GM21717 (cell line): ENCODE data around the gene TASOR2.

Experiments used
- ATAC-seq: cut with Tn5 transposase; IDR thresholded peaks from one replicate; pipeline ENCODE4 v1.9.1; 2021; ENCODE audit warnings: mild to moderate bottlenecking, moderate library complexity; ENCODE audit not compliant: unreplicated experiment

The TASOR2 gene, protein sequence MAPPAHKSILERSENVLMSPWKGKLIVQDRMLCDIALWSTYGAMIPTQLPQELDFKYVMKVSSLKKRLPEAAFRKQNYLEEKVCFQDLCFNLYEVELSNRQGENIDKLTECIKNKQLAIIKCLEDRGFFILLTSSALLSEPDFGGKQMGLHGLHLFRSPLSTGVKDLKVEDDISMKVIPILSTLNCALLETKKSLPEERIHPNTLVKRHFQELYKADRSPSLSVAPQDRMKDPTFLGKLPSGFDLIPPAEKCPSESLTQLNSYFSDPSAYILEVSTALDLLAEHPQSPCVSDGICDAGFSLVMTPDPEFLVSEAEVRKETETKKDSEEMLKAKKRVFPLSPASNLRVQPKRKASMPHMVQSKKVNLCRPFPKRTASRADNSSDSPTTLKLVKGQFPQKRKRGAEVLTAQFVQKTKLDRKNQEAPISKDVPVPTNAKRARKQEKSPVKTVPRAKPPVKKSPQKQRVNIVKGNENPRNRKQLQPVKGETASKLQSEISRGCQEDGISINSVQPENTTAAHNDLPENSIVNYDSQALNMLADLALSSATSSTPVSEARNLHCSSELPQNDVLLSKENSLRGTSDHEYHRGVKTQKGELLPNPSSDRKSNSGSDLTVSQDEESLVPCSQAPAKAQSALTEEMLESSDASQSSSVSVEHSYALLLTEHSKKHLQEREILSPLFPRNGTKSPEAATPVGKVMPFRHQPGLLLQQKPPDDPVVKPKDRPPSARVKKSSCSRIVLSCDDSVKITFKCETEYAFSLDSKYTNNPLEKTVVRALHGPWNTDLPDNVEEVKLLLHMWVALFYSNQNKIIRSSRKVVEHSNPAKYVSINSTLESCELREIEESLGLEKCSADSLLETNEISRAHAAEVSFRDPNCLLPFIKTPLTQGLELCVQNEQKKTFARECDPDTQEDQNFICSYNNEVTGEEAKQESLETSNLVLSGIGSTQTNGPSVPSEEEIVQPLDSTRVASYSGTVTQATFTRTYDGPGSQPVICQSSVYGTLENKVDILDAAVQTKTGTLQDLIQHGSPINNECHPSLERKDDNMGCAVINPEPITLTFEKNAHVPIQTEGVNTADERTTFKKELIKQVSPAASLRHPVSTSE (N-terminal part only)

DNA sequence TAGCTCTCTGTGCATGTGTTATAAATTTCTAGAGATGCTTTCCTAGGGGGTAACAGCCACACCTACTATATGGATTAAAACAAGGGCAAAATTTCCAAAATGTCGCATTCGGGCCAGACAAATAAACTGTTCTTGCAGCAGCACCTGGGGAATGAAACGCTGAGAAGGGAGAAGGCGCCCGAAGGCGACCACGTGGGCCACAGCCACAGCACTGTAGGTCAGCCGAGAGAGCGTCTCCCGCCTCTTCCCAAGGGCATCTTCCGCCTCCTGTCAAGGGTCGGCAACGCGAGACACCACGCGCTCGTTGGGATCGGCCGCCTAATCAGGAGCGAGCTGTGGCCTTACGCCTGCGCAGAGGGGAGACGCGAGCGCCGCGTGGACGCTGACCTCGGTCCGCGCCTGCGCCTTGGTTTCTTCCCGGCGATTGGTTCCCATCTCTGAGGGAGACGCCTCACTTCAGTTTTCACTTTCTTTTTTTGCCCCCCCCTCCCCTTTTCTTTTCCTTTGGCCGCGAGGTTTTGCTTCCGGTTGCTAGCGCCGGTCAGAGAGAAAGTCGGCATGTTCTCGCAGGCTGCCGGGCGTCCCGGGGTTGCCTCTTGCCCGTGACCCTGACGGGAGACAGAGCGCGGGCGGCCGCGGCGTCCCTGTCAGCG lies at the start of gene TASOR2:
TASOR2 (plus strand) TSS at position 521 of the 653 bp plus-strand sequence. CDS start 35,805 bp downstream, outside the sequence.
- peak; percentile 59 for ATAC-seq

DNA sequence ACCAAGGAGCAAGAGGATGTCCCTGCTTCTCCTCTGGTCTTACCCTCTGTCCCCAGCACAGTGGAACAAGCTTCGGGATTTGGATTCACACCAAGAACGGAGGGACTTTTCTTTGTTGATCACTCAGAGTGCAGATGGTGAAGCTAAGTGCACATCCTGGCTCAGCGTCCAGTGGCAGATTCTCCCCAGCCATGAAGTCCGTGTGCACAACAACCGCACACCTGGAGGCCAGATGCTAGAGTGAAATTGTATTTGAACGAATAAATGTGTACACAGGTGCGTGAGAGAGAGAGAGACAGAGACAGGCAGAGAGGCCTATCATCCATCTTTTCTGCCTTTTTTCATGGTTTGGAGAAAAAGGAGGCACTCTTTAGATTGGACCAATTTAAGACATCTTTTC lies 49.7 kb upstream of the TASOR2 start:
- no peak for ATAC-seq

DNA sequence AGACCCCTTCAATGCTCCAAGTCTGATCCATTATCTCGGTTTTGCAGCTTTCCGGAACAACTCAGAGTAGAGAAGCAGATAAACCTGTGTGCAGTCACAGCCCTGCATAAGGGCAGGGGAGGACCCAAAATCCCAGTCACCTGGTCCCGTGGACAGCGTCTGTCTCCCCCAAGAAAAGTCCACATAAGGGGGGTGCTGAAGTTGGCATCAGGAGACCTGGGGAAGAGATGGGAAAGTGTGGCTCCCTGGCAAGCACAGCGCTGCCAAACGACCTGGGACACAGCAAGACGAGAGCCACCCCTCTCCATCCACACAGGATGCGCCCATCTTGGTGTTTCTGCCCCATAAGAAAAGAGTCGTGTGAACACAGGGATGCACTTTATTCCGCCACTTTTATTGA lies 46.1 kb upstream of the TASOR2 start:
- no peak for ATAC-seq

DNA sequence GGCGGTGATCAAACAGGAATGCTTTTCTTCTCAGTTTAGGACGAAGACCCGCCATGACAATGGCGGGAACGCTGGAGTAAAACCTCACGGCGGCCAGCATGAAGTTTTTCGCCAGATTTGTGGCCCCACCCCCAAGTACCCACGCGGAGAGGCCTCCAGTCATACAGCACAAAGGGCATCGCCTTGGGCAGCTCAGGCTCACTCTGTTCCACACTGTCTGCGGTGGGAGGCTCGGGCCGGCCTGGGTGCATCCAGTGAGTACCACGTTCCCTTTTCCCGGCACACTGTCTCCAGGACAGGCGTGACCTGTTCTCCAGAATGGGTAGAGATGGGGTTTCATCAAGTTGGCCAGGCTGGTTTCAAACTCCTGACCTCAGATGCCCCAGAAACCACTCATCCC lies 45.6 kb upstream of the TASOR2 start:
- ATAC-seq, result no peak

DNA sequence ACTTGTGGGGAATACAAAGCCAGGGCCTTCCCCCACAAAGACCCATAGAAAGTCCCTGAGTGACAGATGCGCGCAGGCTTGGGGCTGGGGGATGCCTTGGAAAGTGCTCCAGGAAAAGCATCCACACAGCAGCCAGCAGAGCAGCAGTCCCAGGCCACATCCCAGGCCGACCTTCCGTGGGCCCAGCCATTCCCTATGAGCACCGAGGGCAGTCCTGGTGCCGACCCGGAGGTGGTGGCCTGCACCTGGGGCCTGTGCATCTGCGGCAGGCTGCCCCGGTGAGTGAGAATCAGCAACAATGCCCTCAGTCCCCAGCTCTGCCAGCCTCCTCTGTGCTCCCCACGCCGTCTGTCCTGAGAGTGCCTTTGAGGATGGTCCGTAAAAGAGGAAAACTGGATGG lies 44.6 kb upstream of the TASOR2 start:
- ATAC-seq, result no peak

DNA sequence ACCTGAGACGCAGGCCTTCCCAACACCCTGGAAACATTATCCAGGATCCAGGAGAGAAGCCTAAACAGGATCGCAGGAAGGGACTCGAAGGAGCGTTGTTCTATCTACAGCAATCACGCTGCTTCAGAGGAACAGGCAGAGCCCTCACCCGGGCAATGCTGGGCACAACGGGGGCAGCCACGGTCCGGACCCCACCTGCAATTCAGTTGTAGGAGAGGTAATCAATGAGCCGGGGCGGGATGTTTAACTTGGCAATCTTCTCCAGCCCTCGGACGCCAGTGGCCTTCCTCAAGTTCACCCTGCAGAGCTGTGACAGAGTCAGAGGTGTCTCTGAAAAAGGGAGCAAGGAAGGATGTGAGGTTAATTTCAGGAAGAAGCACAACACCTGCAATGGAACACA lies 44.1 kb upstream of the TASOR2 start:
- ATAC-seq, result no peak

DNA sequence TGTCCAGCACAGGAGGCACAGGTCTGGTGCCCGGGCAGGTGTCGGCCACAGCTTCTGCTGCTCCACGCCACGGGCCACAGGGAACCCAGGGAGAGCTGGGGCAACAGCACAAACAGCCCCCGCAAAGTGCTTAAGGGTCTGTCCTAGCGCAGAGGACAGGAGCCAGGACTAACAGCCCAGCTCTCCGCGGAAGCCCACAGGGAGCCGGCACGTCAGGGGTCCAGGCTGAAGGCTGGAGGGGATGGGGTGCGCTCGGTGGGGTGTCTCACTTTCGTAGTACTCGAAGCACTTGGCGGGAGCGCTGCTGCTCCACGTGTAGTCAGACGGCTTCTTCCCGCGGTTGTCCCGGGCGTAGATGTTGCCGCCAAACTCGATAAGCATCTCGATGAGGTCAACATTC lies 43.1 kb upstream of the TASOR2 start:
- no peak for ATAC-seq

DNA sequence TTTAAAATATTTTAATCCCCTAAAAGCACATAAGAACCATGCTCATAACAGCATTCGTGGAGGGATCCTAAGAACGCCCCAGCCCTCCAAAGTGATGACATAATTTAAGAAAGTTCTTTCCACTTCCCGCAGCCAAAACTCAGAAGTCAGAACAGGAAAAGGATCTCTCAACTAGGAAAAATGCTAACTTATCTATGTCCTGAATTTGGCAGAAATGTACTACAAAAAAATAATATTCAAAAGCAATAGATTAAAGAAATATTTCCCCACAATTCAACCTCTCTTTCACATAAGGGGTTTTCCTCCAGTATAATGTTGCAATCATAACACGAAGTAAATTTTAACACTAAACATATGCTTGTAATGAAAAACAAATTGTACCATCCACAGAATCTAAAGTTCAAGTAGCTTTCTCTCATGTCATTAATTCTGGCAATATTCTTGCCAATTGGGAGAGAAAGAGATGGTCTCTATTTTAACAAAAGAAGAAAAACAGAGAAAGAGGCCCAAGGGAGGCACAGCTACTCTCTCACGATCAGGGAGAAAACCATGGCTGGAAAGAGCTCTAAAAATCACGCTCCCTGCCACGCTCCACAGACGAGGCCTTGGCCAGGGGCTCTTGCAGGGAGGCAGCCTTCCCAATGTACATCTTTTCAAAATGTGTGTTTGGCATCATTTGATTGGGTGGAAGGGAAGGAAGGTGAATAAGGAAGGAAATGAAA lies 41.1 kb upstream of the TASOR2 start:
- no peak for ATAC-seq

DNA sequence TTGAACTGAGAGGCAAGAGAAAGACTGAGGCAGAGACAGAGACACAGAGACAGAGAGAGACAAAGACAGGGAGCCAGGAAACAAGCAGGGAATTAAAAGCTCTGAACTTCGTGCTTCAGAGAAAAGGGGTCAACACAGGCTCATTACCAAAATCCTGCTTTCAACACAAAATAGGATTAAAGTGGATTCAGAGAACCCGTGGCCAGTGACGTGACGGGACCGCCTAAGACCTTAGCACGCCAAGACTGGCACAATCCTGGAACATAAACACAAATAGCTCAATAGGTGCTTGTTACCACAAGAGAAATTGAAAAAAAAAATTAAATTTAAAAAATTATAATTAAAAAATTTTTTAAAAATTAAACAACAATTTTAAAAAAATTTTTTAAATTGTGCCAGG lies 39.7 kb upstream of the TASOR2 start:
- ATAC-seq, result no peak

DNA sequence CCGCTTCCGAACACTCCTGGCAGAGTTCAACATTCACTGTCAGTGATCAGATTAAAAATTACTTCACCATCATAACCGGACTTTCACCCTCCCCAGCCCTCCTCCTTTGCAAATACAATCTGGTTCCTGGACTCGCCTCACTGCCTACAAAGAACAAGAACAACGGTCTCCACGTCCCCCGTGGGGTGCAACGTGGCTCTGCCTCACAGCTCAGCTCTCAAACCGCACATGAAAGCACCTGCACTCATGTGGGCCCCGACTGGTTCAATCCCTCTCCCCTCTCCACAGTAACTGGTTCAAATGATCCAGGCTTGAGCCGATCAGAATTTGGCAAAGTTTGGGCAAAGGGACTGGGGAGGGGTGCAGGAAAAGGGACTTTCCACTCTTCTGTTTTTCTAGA lies 39.3 kb upstream of the TASOR2 start:
- ATAC-seq, result no peak

DNA sequence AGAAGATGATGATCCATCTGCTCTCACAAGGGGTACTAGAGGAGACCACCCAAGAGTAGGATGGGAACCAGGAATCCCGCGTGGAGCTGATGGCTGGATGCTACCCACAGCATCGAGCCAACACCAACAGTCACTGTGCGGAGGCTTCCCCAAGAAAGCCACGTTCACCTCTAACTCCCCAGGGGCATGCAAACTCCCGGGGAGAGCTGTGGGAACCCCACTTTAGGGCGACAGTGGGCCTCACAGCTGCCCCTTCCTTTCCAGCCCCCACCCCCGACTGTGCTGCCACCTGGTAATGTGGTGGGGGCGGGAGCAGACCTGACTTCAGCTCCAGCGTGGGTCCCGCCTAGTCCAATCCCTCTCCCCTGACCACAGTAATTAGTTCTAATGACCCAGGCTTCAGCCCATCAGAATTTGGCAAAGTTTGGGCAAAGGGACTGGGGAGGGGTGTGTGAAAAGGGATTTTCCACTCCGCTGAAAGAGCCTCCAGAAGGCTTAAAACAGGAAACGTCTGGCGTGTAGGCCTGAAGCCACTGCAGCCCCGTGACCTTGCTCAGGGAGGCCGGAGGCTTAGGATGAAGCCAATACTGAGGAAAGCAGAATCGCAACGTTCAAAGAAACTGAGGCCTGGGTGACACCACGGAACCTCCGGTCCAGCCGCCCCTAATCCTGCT lies 38.6 kb upstream of the TASOR2 start:
- no peak for ATAC-seq

DNA sequence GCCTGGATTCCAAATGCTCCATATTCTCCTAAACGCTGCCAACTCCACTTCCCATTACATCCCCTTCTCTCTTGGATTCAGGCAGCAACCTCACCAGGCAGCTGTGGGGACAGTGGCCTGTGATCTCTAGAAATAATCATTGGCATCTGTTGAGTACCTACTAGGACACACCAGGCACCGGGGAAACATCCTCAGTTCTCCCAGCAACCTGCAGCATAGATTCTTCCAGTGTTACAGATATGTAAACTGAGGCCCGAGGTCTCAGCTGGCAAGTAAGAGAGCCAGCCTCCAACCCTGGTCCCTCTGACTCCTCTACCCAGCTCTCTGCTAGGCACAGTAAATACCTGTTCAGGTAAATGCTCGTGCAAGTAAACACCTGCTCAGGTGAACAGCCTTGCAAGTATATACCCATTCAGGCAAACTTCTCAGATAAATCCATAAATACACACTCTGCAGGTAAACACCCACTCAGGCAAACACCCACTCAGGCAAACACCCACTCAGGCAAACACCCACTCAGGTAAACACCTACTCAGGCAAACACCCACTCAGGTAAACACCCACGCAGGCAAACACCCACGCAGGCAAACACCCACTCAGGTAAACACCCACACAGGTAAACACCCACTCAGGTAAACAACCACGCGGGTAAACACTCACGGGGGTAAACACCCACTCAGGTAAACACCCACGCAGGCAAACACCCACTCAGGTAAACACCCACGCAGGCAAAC lies 37.0 kb upstream of the TASOR2 start:
- ATAC-seq, result no peak

DNA sequence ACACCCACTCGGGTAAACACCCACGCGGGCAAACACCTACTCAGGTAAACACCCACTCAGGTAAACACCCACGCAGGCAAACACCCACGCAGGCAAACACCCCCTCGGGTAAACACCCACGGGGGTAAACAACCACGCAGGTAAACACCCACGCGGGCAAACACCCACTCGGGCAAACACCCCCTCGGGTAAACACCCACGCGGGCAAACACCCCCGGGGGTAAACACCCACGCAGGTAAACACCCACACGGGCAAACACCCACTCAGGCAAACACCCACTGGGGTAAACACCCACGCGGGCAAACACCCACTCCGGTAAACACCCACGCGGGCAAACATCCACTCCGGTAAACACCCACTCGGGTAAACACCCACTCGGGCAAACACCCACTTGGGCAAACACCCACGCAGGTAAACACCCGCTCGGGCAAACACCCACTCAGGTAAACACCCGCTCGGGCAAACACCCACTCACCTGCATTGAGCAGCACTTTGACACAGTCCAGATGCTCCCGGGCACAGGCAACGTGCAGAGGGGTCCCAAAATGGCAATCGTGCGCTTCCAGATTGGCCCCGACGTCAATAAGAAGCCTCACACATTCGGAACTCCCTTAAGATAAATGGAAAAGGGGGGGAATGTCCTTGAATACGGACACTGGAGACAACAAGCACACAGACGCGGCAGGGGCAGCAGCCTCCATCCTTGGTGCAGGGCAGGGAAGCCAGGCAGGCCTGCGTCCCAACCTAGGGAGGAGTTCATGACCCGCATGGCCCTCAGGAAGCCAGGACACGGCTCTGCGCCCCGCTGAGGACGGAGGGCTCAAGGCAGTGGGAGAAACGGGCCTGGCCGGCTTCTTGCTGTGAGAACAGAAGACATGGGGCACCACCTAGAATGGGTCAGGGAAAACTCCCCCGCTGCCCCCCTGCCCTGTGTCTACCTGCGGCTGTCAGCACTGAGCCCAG lies 35.9 kb upstream of the TASOR2 start:
- no peak for ATAC-seq

DNA sequence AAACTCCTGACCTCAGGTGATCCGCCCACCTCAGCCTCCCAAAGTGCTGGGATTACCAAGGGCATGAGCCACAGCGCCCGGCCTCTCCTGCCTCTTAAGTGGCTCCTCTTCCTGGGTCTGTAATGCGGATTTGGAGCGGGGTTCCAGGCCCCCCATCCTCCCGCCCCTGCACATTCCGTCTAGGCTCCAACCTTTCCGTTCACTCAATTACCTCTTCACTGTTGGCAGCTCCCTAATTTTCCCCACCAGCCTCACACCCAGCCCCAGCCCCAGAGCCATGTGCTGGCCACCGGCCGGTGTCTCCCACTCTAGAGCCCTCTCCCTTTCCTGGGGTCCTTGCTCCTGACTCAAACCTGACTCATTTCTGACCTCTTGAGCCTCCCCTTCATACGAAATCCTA lies 34.9 kb upstream of the TASOR2 start:
- ATAC-seq, result no peak

DNA sequence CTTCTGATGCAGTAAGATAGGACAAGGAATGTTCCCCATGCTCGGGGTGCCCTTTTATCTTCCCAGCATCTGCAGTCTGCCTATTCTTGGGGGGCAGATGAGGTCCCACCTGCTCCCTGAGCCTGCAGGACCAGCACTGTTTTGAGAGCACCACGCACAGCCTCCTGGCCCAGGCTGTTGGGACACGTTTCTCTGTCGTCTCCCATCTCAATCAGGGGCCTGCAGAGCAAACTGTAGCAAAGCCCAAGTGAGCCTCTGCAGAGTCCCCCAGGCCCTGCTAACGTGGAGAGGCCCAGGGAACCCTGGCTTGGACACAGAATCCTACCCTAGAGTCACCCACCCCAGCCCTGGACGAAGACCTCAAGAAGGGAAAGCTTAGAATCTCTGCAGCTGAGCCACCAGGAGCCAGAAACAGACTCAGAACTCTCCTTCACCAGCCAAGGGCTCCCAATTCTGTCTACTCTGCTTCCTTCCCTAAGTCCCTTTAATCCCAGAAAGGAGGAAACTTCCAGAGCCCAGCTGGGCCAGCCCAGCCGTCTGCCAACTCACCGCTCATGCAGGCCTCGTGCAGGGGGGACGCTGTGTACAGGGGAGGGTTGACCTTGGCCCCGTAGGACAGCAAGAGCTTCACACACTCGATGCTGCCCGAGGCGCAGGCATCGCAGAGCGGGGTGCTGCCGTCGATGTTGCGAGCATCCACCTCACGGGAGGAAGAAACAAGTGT lies 33.8 kb upstream of the TASOR2 start:
- no peak for ATAC-seq

DNA sequence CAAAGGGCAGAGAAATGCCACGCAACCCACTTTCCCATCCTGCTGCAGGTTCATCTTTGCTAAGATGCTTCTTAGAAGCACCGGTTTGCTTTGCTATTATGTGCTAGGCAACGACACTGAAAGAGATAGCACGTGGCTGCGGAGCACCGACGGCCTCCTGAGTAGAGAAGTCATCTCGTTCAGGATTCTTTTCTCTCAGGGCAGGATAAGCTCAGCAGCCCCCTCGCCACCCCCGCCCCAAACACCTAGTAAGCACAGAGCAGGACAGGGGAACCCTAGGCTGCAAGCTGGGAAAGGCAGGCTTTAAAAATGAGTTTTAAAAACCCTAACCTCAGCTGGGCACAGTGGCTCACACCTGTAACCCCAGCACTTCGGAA lies 33.3 kb upstream of the TASOR2 start:
- no peak for ATAC-seq

DNA sequence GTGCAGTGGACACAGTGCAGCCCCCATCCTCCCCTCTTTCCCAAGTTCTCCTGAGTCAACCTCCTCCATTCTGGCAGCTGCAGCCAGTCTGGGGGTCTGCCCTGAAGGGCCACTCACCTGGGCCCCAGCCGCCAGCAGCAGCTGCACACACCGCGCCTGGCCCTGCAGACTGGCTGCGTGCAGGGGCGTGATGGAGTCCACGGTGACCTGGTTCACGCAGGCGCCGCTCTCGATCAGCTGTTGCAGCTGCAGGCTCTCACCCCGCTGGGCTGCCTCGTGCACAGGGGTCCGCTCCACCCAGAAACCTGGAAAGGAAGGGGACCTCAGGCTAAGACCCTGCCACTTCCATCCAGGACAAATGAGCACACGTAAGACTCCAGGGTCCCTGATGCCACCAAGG lies 31.9 kb upstream of the TASOR2 start:
- no peak for ATAC-seq
